HUES48 (cell line): ENCODE measurements around the gene INAFM2.

Source experiments
- H3K27ac ChIP-seq: one replicate; pipeline ENCODE4 v1.7.0; 2013; ENCODE audit warnings: low read depth, low read length, inconsistent platforms
- H3K27me3 ChIP-seq: 2 replicates; pipeline ENCODE4 v1.6.1; 2013; ENCODE audit warnings: mild to moderate bottlenecking, low read length; ENCODE audit not compliant: control insufficient read depth, insufficient read depth
- H3K36me3 ChIP-seq: 2 replicates; pipeline ENCODE4 v1.6.1; 2013; ENCODE audit warnings: low read length; ENCODE audit not compliant: control insufficient read depth, insufficient read depth
- H3K4me1 ChIP-seq: 2 replicates; pipeline ENCODE4 v1.6.1; 2013; ENCODE audit warnings: mild to moderate bottlenecking, low read length; ENCODE audit not compliant: control insufficient read depth, insufficient read depth
- H3K4me3 ChIP-seq: 2 replicates; pipeline ENCODE4 v1.5.1; 2013; ENCODE audit warnings: mild to moderate bottlenecking, low read depth, low read length
- H3K9ac ChIP-seq: 2 replicates; pipeline ENCODE4 v1.6.1; 2013; ENCODE audit warnings: mild to moderate bottlenecking, low read depth, low read length, moderate library complexity
- H3K9me3 ChIP-seq: 2 replicates; pipeline ENCODE4 v1.6.1; 2013; ENCODE audit warnings: low read length; ENCODE audit not compliant: control insufficient read depth, insufficient read depth

INAFM2 gene

GRCh38 chr15:40281057-40281800 is 42.3 kb upstream of the INAFM2 start:
- H3K4me3 ChIP-seq = peak overlapping the region; percentile 56
- no peak overlapping the region for H3K27ac ChIP-seq

DNA sequence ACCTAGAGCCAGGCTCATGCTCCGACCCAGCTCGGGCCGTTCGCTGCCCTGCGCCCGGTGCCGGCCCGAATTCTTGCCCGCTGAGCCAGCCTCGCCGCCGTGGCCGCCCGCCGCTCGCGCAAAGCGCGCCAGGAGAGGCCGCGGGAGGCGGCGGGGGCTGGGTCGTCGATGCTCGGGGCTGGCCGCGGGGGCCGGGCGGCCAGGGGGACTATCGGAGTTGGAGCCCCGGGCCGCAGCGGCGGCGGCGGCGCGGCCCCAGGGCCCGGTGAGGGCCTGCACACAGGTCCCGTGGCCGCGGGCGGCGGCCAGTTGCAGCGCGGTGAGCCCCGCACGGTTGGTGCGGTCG is 41.7 kb upstream of the INAFM2 start:
- Histone ChIP-seq H3K36me3 (no peaks in the 10 kb centered on the region), H3K27me3 (peaks cover 78% of the 10 kb centered on the region), H3K9ac (no peak overlapping the region), H3K4me3 (peak overlapping the region; percentile 56), H3K9me3 (no peaks in the 10 kb centered on the region), H3K27ac (no peak overlapping the region), H3K4me1 (peaks cover 50% of the 10 kb centered on the region)

More at GRCh38 chr15:40281057-40281800, 42.3 kb upstream of the INAFM2 start:
- no peaks in the 10 kb centered on the region for H3K9me3 ChIP-seq
- no peaks in the 10 kb centered on the region for H3K36me3 ChIP-seq
- no peak overlapping the region for H3K9ac ChIP-seq
- peaks cover 77% of the 10 kb centered on the region for H3K27me3 ChIP-seq
- peaks cover 49% of the 10 kb centered on the region for H3K4me1 ChIP-seq

DNA sequence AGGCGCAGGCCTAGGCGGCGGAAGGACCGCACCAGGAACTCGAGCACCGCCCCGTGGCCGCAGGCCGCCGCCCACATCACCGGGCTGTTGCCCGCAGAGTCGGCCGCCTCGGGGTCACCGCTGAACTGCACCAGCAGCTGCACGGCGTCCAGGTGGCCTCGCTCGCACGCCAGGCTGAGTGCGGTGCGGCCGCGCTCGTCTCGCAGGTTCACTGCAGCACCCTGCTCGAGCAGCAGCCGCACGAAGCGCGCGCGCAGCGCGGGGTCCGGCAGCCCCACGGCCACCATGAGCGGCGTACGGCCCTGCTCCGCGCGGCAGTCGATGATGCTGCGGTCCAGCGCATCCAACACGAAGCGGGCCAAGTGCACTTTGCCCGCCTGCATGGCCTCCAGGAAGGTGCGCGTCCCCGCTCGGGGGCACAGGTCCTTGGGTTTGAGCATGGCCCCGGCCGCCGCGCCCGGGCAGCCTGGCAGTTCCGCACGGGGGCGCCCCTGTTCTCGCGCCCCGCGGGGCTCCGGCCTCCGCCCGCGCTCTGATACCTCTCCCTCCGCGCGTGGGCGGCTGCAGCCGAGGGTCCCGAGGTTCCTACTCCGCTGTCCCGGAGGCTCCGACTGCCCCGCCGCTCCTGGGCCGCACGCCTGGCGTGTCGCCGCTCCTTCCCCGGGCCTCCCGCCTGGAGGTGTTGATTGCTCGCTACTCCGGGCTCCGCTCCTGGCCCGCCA is 41.2 kb upstream of the INAFM2 start:
- H3K27me3 ChIP-seq = peaks cover 80% of the 10 kb centered on the region
- peak overlapping the region; percentile 56 for H3K4me3 ChIP-seq
- no peaks in the 10 kb centered on the region for H3K36me3 ChIP-seq
- no peak overlapping the region for H3K27ac ChIP-seq
- H3K9ac ChIP-seq = no peak overlapping the region
- no peaks in the 10 kb centered on the region for H3K9me3 ChIP-seq
- peaks cover 50% of the 10 kb centered on the region for H3K4me1 ChIP-seq

DNA sequence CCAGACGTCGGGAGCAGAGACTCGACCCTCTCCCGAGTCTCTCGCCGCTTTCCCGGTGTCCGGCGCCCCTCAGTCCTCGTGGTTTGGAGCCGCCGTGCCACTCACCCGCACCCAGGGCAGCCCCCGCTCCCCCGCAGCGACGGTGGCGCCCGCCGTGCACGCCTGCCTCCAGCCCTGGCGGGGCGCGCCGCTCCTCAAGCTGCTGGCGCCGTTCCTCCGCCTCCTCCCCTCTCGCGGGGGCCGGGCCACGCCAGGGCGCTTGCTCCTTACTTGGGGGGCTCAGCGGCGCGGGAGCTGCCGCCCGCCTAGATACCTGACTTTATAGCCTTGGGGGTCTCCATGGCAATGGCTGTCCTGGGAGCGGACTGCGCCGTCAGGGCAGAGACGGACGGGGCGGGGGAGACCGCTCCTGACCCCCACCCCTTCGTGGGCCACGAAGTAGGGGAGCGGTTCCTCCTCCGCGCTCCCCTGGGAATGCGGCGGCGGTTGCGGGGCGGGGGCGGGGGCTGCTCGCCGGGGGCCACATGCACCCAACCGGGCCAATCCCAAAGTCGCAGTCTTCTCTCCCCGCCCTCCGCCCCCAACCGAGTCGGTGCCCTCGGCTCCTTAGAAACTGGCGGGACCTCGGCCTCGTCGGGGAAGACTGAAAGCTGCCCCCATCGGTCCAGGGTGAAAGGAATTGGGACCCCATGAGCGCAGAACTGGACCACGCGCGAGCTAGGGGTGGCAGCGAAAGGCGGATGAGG is 40.5 kb upstream of the INAFM2 start, which contains the start of gene ANKRD63:
TSS of gene ANKRD63 (minus strand) at position 196 of the 746 bp plus-strand sequence. CDS start 478 bp downstream, outside the sequence.
- H3K27me3 ChIP-seq = peaks cover 85% of the 10 kb centered on the region
- peak within 1 kb of the TSS; percentile 56 for H3K4me3 ChIP-seq
- peaks cover 50% of the 10 kb centered on the region for H3K4me1 ChIP-seq
- H3K9me3 ChIP-seq = no peaks in the 10 kb centered on the region
- no peak within 1 kb of the TSS for H3K9ac ChIP-seq
- no peak within 1 kb of the TSS for H3K27ac ChIP-seq
- no peaks in the 10 kb centered on the region for H3K36me3 ChIP-seq

GRCh38 chr15:40283615-40284300 is 39.7 kb upstream of the INAFM2 start:
- Histone ChIP-seq H3K9me3 (no peaks in the 10 kb centered on the region), H3K27ac (no peak overlapping the region), H3K9ac (no peak overlapping the region), H3K4me1 (peaks cover 48% of the 10 kb centered on the region), H3K4me3 (peak overlapping the region; percentile 56), H3K36me3 (no peaks in the 10 kb centered on the region), H3K27me3 (peaks cover 80% of the 10 kb centered on the region)

DNA sequence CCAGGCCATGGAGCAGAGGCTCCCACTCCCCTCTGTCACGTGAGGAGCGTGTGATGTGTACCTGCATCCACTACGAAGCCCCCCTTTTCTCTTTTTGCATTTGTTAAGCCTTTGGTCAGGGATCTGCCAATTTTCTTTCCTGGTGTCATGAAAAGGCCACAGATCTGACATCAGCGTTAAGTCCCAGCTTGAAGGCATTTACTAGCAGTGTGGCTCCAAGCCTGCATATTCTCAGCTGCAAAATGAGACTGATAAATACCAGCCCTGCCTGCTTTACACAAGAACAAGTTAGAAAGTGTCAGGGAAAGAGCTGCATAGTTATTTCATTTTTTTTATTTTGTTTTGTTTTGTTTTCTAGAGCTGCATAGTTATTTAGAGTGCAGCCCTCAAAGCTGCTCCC is 38.3 kb upstream of the INAFM2 start:
- H3K27ac ChIP-seq = peak overlapping the region; percentile 80
- no peak overlapping the region for H3K9ac ChIP-seq
- peaks cover 78% of the 10 kb centered on the region for H3K27me3 ChIP-seq
- H3K36me3 ChIP-seq = no peaks in the 10 kb centered on the region
- peaks cover 40% of the 10 kb centered on the region for H3K4me1 ChIP-seq
- no peaks in the 10 kb centered on the region for H3K9me3 ChIP-seq
- H3K4me3 ChIP-seq = no peak overlapping the region

- Histone ChIP-seq H3K4me3 (no peak overlapping the region), H3K9me3 (no peaks in the 10 kb centered on the region), H3K9ac (no peak overlapping the region), H3K4me1 (peaks cover 39% of the 10 kb centered on the region), H3K27ac (peak overlapping the region; percentile 80), H3K36me3 (no peaks in the 10 kb centered on the region), H3K27me3 (peaks cover 78% of the 10 kb centered on the region)
These were observed 37.9 kb upstream of the INAFM2 start for GRCh38 chr15:40285554-40286011.

DNA sequence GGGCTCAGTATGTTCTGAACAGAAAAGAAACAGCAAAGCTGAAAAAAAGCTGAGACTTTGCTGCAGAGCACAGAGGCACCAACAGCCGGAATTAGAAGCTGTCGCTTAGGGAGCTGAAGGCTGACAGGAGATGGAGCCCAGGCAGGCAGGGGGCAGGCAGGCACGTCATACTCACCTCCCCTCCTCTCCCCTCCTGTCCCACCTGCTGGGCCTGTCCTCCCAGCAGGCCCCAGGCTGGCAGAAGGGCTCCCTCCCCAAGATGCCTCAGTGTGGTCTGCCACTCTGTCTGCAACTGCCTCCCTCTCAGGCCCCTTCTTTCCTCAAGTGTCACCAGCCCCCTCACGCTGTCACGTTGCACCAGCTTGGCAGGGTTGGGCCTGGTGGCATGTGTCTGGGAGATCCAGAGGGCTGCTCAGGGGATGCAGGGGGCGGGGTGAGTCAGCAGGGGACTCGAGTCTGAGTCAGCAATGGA is 37.4 kb upstream of the INAFM2 start:
- Histone ChIP-seq H3K27ac (peak overlapping the region; percentile 80), H3K4me1 (peaks cover 34% of the 10 kb centered on the region), H3K9me3 (no peaks in the 10 kb centered on the region), H3K27me3 (peaks cover 77% of the 10 kb centered on the region), H3K36me3 (no peaks in the 10 kb centered on the region), H3K4me3 (no peak overlapping the region), H3K9ac (no peak overlapping the region)

- H3K9me3 ChIP-seq = no peaks in the 10 kb centered on the region
- no peak overlapping the region for H3K9ac ChIP-seq
- no peak overlapping the region for H3K27ac ChIP-seq
- no peak overlapping the region for H3K4me3 ChIP-seq
- H3K4me1 ChIP-seq = peaks cover 33% of the 10 kb centered on the region
- H3K27me3 ChIP-seq = peaks cover 77% of the 10 kb centered on the region
- no peaks in the 10 kb centered on the region for H3K36me3 ChIP-seq
These were observed 36.7 kb upstream of the INAFM2 start for GRCh38 chr15:40286794-40287193.

- Histone ChIP-seq H3K36me3 (no peaks in the 10 kb centered on the region), H3K9me3 (no peaks in the 10 kb centered on the region), H3K4me1 (peaks cover 35% of the 10 kb centered on the region), H3K27ac (no peak overlapping the region), H3K27me3 (peaks cover 77% of the 10 kb centered on the region), H3K4me3 (no peak overlapping the region), H3K9ac (no peak overlapping the region)
These were observed 36.0 kb upstream of the INAFM2 start for GRCh38 chr15:40287505-40287904.
